GM12878 (cell line): ENCODE results near the gene SEMA6C. TPM values are rescaled to one million over a fixed set of nuclear protein-coding genes. Genes with fewer than 3 reads are reported as not detected.

Source experiments
- ATAC-seq: fragments of 200-7000 bp; cut with Tn5 transposase; 3 replicates; pipeline ENCODE4 v1.9.1; 2020; ENCODE audit warnings: mild to moderate bottlenecking, moderate library complexity
- BruUV-seq: library from RNA; stranded (reverse); fragments of 400-500 nt; replicated peaks from 2 replicates; lab custom pipeline; 2021; lab: Mats Ljungman, UMichigan
- CTCF ChIA-PET: fragments of 300-600 bp; sonication (Branson Sonifier 250); formaldehyde crosslinking; extraction: SDS; loops from one replicate; lab custom pipeline; 2021; ENCODE audit warnings: inconsistent platforms; lab: Yijun Ruan, JAX
- POLR2A ChIA-PET: fragments of 350-600 bp; formaldehyde crosslinking; extraction: SDS; loops from one replicate; lab custom pipeline; 2021; ENCODE audit warnings: inconsistent platforms; lab: Charles Lee
- RAD21 ChIA-PET: fragments of 300-600 bp; sonication (Branson Sonifier 250); formaldehyde crosslinking; loops from one replicate; lab custom pipeline; 2023; ENCODE audit warnings: antibody characterized with exemption; ENCODE audit not compliant: unreplicated experiment; lab: Charles Lee
- SMC1A ChIA-PET: fragments of 300-600 bp; sonication (Branson Sonifier 250); formaldehyde crosslinking; loops from one replicate; lab custom pipeline; 2023; ENCODE audit not compliant: unreplicated experiment, uncharacterized antibody; lab: Charles Lee
- DNase-seq: peaks from one replicate; pipeline ENCODE4 v3.0.0-alpha.2; 2011; ENCODE audit warnings: low read depth, low spot score
- FAIRE-seq: peaks from 3 replicates; lab custom pipeline; 2011; peaks lifted over from hg19 to GRCh38; lab: Jason Lieb, UNC
- H2AFZ ChIP-seq: 2 replicates; pipeline ENCODE4 v1.6.0; 2011; ENCODE audit warnings: low read depth, low read length, control low read depth; ENCODE audit not compliant: control insufficient read depth
- H3K27ac ChIP-seq: 2 replicates; pipeline ENCODE4 v1.5.1; 2011; ENCODE audit warnings: control low read depth; ENCODE audit not compliant: control insufficient read depth, insufficient read depth
- H3K27me3 ChIP-seq, 2 experiments: replicated peaks in 1 of 2; 2 replicates each; pipeline versions ENCODE4 v1.6.0 to v1.6.1; 2011; ENCODE audit warnings: low read length in 1 of 2; ENCODE audit not compliant: control insufficient read depth in 2 of 2, insufficient read depth in 2 of 2
- H3K36me3 ChIP-seq, 2 experiments: 2 replicates each; pipeline ENCODE4 v1.5.1; 2011; ENCODE audit warnings: low read length in 1 of 2; ENCODE audit not compliant: control insufficient read depth in 2 of 2, insufficient read depth in 2 of 2
- H3K4me1 ChIP-seq: 2 replicates; pipeline ENCODE4 v1.6.1; 2011; ENCODE audit warnings: mild to moderate bottlenecking, low read length, moderate library complexity, mixed read lengths; ENCODE audit not compliant: control insufficient read depth, insufficient read depth
- H3K4me2 ChIP-seq: 2 replicates; pipeline ENCODE4 v1.6.0; 2011; ENCODE audit warnings: control low read depth; ENCODE audit not compliant: control insufficient read depth, insufficient read depth
- H3K4me3 ChIP-seq: fragments of 200-600 bp; sonication (generic); 2 replicates; pipeline ENCODE4 v1.5.1; 2016
- H3K79me2 ChIP-seq: 2 replicates; pipeline ENCODE4 v1.6.0; 2011; ENCODE audit warnings: low read length; ENCODE audit not compliant: control insufficient read depth, insufficient read depth
- H3K9ac ChIP-seq: 2 replicates; pipeline ENCODE4 v1.8.0; 2011; ENCODE audit warnings: low read length, control low read depth, mixed read lengths; ENCODE audit not compliant: control insufficient read depth, insufficient read depth
- H3K9me3 ChIP-seq: replicated peaks from 3 replicates; pipeline ENCODE4 v1.5.1; 2011; ENCODE audit warnings: mild to moderate bottlenecking, low read length; ENCODE audit not compliant: control insufficient read depth, insufficient read depth
- H4K20me1 ChIP-seq: 2 replicates; pipeline ENCODE4 v1.6.0; 2011; ENCODE audit not compliant: control insufficient read depth, insufficient read depth
- CUX1 ChIP-seq: IDR thresholded peaks from 2 replicates; pipeline ENCODE4 v1.6.1; 2012; ENCODE audit warnings: improper control_type of control experiment, low read depth, low read length; ENCODE audit not compliant: insufficient replicate concordance
- HSF1 ChIP-seq: fragments of 150-350 bp; IDR thresholded peaks from 2 replicates; pipeline ENCODE4 v1.6.1; 2014; ENCODE audit warnings: mild to moderate bottlenecking, low read depth, low read length
- PAX8 ChIP-seq: fragments of 450-650 bp; IDR thresholded peaks from 2 replicates; pipeline ENCODE4 v1.6.1; 2017; ENCODE audit warnings: mild to moderate bottlenecking, moderate library complexity
- PML ChIP-seq: IDR thresholded peaks from 2 replicates; pipeline ENCODE4 v1.6.1; 2012; ENCODE audit warnings: low read length, inconsistent platforms
- SIX5 ChIP-seq: IDR thresholded peaks from 2 replicates; pipeline ENCODE4 v1.6.1; 2011; ENCODE audit warnings: mild to moderate bottlenecking, low read depth, low read length, moderate library complexity; ENCODE audit not compliant: severe bottlenecking
- WGBS: methylation state at CpG from one replicate; pipeline ENCODE4 v1.1.6; 2016; ENCODE audit warnings: low lambda C conversion rate; ENCODE audit not compliant: insufficient replicate concordance, insufficient coverage; ENCODE audit errors: missing lambda C conversion rate; 5-methylcytosine and 5-hydroxymethylcytosine counted together
- in situ Hi-C: fragments of 300-500 bp; cut with MboI; formaldehyde crosslinking; loops from 9 replicates; pipeline ENCODE4 v1.14.3; 2018; ENCODE audit warnings: mixed read lengths
- intact Hi-C: fragments of 100-400 bp; cut with micrococcal nuclease; formaldehyde crosslinking; loops from one replicate; pipeline ENCODE4 v1.14.2; 2022; ENCODE audit not compliant: unreplicated experiment
- polyA plus RNA-seq, 11 experiments: library from polyadenylated mRNA; depleted of rRNA in 4 of 11; unstranded in 6 of 11; stranded (reverse) in 5 of 11; fragments of >200 nt; fragmentation: Nextera tagmentation in 4 of 11; fragmentation: Illumina TruSeq in 1 of 11; extraction: Ambion mirVana in 4 of 11; extraction: Trizol in 1 of 11; gene quantifications; 1 replicate in 1 of 11; 2 replicates in 10 of 11; pipeline versions ENCODE4 v1.2.1 to v1.2.3, GENCODE V29; 2011 to 2016; ENCODE audit warnings: inconsistent platforms in 2 of 11, missing spikeins in 2 of 11, low read depth in 1 of 11
- total RNA-seq, 4 experiments: library from RNA; depleted of rRNA in 3 of 4; stranded (reverse); fragments of >200 nt in 3 of 4; fragmentation: Illumina TruSeq in 1 of 4; extraction: Trizol in 1 of 4; gene quantifications; 2 replicates each; pipeline versions ENCODE4 v1.2.1 to v1.2.3, GENCODE V29; 2013 to 2021

The SEMA6C gene
- total and polyA plus RNA-seq, 10 of the 15 experiments (the other 5 are each of a cell fraction or from before 2014, with no cell fraction given): 0.13 to 2.2 (median 0.29) TPM; not detected in 1

- H3K4me1 ChIP-seq: peaks cover 3% of the 10 kb centered on the region; the same call in 1 of the 2 replicates
- H3K27me3 ChIP-seq: no peaks in the 10 kb centered on the region
- FAIRE-seq (no peak), DNase-seq (no peak), ATAC-seq (no peak)
- no peak overlapping the region for H2AFZ ChIP-seq
- ChIA-PET SMC1A (no interaction called here), CTCF (interaction anchor here (1.0 to 6.3 kb wide), 4 partner anchors 13 to 147 kb away, joined by 3 to 70 read pairs (median 7); partner anchors contain the start of gene PSMD4), RAD21 (interaction anchor here (0.7 kb wide), 1 partner anchor 486 kb away, joined by 3 read pairs; no protein-coding TSS in a partner anchor), POLR2A (no interaction called here)
- no peak overlapping the region for H3K4me3 ChIP-seq
- H3K4me2 ChIP-seq: no peak overlapping the region
- no peaks in the 10 kb centered on the region for H3K36me3 ChIP-seq
- no peaks in the 10 kb centered on the region for H4K20me1 ChIP-seq
- peaks cover 17% of the 10 kb centered on the region for H3K79me2 ChIP-seq
- intact Hi-C loops (no loop called here), in situ Hi-C loops (loop anchor here (5.0 kb wide), 1 partner anchor 149 kb away; no protein-coding TSS in a partner anchor)
- WGBS: 58% methylated on average over 6 of the region's 6 CpGs
- no peaks in the 10 kb centered on the region for H3K9me3 ChIP-seq
- TF ChIP-seq PML (no peak), HSF1 (no peak), CUX1 (no peak), PAX8 (no peak), SIX5 (no peak)
- BruUV-seq: no TSS peak
- H3K9ac ChIP-seq: no peak overlapping the region
- no peak overlapping the region for H3K27ac ChIP-seq
Observed at GRCh38 chr1:151193304-151193703, 46.9 kb upstream of the SEMA6C start.
